Right forelimb (tissue), 1 donor: ENCODE data around the gene CTU1.

Experiments
- DNase-seq: peaks from one replicate; pipeline ENCODE4 v3.0.0-alpha.2; 2018

CTU1 gene

DNA sequence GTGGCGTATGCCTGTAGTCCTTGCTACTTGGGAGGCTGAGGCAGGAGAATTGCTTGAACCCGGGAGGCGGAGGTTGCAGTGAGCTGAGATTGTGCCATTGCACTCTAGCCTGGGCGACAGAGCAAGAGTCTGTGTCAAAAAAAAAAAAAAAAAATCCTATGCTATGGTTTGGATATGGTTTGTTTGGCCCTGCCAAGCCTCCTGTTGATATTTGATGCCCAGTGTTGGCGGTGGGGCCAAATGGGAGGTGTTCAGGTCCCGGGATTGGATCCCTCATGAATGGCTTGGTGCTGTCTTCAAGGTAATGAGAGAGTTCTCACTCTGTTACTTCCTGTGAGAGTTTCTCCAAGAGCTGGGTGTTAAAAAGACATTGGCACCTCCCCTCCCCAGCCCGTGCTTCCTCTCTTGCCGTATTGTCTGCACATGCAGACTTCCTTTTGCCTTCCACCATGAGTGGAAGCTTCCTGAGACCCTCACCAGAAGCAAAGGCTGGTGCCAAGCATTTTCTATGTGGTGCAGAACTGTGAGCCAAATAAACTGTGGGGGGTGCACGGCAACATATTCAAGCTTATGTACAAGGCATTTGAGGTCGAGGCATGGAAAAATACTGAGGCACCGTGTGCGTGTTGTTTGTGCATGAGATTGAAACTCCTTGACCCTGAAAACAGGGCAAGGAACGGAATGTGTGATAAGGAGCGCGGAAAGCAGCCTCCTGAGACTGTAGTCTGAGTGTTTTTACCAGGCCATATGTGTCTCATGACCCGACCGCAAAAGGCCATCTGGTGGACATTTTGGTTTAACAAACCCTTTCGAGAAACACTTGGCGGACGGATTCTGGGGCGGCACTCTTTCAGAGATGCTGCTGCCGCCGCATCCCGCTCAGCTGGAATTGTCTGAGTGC is 23.8 kb upstream of the CTU1 start:
- no peak for DNase-seq

DNA sequence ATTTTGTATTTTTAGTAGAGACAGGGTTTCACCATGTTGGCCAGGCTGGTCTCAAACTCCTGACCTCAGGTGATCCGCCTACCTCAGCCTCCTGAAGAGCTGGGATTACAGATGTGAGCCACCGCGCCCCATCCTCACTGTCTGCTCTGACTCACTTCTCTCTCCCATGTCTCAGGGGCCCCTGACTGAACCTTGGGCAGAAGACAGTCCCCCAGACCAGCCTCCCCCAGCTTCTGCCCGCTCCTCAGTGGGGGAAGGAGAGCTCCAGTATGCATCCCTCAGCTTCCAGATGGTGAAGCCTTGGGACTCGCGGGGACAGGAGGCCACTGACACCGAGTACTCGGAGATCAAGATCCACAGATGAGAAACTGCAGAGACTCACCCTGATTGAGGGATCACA is 21.5 kb upstream of the CTU1 start:
- no peak for DNase-seq

DNA sequence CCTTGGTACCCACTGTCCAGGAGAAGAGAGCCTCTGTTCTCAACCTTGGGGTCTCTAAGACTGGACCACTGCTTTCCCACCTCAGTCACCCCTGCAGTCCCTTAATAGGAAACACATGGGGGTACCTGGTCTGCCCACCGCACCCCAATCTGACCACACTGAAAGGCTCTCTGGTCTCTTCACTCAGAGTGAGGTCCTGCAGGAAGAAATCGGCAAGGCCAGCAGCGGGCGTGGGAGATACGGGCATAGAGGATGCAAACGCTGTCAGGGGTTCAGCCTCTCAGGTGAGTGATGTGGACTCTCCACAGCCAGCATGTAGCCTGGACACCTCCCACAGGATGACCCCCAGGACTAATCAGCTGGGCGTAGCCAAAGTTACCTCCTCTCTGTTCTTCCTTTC is 20.0 kb upstream of the CTU1 start:
- DNase-seq, result peak; percentile 19

DNA sequence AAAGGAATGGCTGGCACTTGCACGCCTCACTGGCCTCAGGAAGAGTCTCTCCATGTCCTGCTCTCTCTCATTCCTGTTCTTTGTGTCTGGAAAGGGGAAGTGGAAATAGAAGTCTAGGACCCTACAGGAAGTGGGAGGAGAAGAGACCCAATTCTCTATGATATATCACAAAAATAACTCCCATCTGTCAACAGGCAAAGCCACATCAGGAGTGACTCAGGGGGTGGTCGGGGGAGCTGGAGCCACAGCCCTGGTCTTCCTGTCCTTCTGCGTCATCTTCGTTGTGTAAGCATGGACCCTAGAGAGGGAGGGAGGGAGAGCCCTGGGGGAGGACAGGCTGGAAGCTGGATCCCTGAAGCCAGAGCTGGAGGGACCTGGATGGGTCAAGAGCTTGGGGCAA is 19.5 kb upstream of the CTU1 start:
- no peak for DNase-seq

DNA sequence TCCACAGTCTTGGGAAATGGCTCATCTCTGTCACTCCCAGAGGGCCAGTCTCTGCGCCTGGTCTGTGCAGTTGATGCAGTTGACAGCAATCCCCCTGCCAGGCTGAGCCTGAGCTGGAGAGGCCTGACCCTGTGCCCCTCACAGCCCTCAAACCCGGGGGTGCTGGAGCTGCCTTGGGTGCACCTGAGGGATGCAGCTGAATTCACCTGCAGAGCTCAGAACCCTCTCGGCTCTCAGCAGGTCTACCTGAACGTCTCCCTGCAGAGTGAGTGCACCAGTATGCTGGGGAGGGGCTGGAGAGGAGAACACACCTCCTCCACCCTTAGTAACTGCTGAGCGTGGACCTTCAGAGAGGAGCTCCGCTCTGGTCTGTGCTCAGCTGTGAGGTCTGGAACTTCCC is 18.8 kb upstream of the CTU1 start:
- no peak for DNase-seq

DNA sequence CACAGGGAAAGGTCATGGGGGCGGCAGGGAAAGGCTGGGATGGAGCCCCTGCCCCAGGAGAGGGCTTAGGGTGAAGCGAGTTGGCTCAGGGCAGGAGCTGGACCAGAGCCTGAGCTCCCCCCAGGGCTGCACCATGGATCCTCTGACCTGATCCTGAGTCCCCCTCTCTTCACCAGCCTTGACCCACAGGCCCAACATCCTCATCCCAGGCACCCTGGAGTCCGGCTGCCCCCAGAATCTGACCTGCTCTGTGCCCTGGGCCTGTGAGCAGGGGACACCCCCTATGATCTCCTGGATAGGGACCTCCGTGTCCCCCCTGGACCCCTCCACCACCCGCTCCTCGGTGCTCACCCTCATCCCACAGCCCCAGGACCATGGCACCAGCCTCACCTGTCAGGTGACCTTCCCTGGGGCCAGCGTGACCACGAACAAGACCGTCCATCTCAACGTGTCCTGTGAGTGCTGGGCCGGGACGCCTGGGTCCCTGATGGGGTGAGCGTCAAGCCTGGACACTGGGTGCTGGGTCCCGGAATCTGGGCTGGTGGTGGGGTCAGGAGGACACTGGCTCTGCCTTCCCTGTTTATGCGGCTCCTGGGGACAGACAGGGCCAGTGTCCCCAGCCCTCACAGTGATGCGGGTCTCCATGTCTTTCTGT is 17.3 kb upstream of the CTU1 start:
- no peak for DNase-seq

DNA sequence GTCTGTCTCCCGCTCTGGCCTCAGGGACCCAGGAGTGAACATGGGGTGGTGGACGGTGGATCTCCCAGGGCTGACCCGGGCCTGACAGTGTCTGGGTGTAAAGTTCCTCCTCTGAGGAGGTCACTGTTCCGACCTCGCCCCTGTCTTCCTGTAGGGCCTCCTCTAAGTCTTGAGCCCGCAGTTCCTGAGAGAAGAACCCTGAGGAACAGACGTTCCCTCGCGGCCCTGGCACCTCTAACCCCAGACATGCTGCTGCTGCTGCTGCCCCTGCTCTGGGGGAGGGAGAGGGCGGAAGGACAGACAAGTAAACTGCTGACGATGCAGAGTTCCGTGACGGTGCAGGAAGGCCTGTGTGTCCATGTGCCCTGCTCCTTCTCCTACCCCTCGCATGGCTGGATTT is 16.5 kb upstream of the CTU1 start, which contains the start of gene SIGLEC9:
Gene SIGLEC9 (plus strand): TSS at position 178 of the 400 bp plus-strand sequence. CDS start 69 bp downstream, at position 247.
- DNase-seq, result no peak

DNA sequence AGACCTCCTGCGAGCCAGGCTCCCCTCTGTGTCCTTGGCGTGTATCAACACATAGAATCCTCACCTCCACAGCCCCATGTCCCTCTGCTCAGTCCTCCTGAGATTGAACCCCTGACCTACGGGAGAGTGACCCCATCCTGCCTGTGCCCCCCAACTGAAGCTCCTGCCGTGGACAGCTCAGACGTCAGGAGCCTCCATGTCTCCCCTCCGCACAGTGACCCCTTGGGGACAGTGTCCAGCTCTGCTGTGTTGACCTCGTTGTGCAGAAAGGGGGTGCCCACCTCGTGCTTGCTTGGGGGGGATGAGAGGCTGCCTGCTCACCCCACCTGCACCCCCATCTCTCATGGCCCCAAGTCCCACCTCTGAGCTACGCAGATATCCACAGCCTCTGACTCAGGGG is 16.0 kb upstream of the CTU1 start:
- no peak for DNase-seq

DNA sequence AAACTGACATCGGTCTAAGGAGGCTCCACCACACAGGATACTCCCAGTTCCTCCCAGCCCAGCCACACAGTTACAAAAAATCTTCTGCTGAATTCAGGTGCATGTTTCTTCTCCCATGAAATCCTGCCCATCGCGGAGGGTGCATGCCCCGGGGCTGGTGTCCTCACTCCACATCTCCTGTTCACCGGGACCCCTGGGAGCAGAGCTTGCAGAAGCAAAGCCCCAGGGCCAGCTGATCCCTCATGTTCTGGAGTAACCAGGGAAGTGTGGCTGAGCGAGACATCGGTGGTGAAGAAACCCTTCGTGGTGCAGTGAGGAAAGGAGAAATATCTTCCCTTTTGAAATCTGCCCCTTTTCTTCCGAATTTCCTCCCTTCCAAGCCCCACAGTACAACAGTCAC is 15.6 kb upstream of the CTU1 start:
- DNase-seq, result no peak

DNA sequence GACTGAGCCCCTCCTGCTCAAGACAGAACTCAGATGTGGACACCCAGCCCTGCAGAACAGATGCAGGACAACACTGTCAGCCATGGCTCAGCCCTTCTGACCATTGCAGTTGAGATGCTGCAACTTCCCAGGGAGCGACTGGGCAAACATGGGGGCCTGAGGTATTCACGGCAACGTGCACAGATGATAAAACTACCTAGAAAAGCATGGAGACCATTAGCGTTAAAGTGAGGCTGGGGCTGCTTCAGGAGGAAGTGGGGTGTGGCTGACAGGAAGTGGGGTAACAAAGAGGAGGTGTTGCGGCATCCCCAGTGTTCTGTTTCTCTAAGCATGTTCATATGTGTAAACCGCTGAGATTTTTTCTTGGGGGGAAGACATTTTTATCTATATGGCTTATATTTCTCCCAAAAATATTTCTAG is 15.2 kb upstream of the CTU1 start:
- no peak for DNase-seq

DNA sequence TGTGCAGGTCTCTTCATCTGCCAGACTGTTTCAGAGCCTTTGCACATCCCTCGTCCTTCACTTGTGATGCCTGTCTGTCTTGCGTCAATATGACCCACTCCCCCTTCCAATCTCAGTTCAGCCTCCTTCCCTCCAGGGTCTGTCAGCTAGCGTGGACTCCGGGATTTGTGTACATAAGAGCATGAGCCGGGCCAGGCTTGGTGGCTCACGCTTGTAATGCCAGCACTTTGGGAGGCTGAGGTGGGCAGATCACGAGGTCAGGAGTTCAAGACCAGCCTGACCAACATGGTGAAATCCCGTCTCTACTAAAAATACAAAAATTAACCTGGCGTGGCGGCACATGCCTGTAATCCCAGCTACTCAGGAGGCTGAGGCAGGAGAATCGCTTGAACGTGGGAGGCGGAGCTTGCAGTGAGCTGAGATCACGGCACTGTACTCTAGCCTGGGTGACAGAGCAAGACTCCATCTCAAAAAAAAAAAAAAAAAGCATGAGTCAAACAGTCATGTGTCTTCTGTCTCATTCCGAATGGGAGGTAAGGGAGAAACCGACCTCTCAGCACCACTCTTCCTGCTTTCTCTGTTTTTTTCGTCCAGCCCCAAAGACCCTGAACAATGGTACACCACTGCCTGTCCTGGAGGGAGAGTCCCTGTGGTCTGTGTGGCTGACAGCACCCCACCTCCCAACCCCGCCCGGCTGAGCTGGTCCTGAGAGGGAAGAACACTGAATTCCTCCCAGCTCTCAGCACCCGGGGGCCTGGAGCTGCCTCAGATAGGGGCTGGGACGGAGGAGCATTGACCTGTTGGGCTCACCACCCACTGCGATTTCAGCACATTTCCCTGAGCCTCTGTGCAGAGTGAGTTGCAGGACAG is 14.1 kb upstream of the CTU1 start:
- DNase-seq, result no peak

DNA sequence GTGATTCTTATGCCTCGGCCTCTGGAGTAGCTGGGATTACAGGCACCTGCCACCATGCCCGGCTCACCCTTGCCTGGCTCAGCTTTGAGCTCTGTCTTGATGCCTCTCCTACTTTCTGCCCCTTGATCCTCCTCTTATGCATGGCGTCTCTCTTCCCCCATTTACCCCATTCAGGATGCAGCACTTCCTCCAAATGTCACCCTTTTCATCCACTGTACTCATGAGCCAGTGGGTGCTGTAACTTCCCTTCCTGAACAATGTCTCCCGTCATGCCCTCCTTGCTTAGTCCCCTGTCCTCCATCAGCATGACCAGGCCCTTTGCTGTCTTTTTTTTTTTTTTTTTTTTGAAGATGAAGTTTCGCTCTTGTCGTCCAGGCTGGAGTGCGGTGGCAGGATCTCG is 13.0 kb upstream of the CTU1 start:
- DNase-seq, result no peak

DNA sequence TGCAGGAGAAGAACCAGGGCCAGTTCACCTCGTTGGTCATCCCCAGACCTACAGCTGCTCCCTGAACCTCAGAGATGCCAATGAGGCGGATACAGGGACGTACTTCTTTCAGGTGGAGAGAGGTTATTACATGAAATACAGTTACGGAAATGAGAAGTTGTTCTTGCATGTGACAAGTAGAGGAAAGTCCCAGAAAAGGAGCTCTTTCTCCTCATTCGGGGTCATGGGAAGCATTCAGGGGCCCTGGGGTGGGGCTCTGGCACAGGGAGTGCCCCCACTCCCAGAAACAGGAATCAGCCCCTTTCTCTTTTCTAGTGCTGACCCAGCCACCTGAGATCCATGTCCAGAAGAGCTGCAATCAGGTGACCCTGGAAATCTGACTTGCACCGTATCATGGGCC is 12.0 kb upstream of the CTU1 start:
- no peak for DNase-seq

DNA sequence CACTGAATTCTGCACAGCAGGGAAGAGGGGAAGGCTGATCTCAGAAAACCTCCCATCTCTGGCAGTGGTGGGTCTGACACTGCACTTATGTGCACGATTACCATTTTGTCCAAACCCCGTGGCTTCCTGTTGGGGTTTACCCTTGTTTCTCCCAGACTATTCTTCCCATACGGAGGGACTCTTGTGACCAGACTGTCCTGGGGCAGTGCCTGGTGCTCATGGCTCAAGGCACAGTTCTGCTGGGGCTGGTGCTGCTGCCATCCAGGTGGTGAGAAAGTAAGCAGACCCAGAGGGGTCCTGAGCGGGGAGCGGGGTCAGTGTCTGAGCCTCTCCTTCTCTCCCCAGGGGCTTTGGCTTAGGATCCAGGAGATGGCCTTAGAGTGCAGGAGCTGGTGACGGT is 11.4 kb upstream of the CTU1 start:
- DNase-seq, result no peak

DNA sequence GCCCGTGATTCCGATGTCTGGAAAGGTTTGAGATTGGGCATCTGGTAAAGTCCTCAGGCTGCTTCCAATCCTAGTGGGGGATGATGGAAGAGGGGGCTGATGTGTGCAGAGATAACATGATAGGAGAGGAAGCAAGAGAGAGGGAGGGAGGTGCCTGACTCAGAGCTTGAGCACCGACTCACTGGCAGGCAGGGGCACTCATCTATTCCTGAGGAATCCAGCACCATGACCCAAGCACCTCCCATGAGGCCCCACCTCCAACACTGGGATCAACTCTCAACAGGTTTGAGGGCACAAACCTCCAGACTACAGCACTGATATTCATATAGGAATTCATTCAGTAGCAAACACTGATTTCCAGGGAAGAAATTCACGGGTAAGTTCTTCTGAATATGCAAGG is 10.9 kb upstream of the CTU1 start:
- DNase-seq, result no peak

DNA sequence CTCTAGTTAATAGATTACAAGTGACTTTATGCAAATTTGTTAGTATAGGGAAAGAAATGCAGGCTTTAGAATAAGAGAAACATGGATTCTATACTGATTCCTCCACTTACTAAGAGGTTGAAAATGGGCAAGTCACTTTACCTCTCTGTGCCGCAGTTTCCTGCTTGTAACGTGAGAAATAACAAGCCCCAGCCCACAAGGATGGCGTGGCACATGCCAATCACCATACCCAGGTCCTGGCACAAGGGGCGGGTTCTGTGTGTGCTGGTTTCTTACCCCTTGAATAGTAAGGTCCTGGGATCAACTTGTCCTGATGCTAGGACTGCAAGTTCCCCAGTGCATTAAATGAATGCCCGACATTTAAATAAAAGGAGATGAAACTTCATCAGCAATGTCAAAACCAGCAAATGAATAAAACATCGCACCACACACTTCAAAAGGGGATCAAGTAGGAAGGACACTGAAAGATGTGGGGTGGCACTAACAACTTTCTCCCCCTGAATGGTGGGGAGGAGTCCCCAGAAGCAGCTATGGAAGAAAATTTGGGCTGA is 8.6 kb upstream of the CTU1 start:
- DNase-seq, result no peak

DNA sequence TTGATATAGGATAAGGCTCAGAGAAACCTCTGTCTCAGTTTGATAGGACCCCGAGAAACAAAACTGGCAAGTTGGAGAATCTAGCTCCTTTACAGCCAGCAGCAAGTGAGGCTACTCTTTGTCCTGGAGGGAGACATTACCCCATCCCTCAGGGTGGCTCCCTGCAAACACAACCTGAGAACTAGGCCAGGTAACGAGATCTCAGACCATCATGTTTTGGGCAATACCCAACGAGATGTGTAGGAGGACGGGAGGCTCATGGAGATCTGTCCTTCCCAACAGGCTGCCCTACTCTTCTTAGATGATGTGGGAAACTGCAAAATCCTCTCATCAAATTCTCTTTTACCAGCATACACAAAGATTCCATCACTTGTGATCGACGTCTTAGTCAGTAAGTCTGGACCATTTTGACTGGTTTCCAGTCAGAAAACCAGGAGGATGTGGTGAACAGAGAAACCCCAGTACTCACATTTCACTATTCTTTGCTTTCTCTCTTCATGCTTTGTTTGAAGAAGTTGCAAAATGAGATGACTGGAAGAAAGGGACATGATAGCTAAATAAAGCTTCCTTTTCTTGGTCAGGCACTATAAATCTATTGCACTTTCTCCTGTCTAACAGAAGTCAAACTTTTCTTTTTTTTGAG is 6.0 kb upstream of the CTU1 start:
- DNase-seq, result no peak

DNA sequence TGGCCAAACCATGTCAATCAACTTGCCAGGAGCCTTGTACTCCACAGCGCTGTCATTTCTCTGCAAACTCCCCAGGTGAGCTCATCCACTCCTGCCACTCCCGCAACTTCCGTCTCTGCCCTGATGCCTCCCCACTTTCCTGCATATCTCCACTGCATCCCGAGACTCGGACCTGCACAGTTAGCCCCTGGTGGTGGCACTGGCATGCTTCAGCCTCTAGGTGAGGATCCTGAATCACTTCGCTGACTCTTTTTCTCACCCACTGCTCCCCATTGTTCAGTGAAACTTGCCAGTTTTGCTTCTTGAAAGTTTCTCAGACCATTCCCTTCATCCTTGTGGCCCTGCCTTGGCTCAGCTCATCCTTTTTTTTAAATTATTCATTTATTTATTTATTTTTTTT is 3.4 kb upstream of the CTU1 start:
- no peak for DNase-seq

DNA sequence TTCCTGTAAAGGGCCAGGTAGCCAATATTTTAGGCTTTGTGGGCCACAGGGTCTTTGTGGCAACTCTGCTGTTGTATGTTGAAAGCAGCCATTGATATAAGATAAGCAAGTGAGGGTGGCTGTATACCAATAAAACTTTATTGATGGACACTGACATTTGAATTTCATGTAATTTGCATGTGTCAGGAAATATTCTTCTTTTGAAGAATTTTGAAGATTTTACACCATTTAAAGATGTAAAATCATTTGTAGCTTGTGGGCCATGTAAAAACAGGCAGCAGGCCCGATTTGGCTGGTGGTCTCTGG is 2.4 kb upstream of the CTU1 start:
- no peak for DNase-seq

DNA sequence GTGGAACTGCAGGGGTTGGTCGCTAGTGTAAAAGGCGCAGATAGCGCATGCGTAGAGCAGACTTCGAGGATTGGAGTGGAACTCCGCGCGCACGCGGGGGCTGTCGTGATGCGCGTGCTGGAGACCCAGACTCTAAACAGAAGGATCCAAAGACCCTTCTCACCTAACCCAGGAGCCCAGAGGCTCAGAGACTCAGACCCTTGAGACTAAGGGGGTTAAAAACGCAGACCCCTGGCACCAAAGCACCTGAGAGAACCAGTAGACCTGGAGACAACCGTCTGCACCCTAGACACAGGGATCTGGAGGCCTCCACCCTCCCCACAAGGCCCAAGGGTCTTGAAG is 567 bp upstream of the CTU1 start:
- no peak for DNase-seq

DNA sequence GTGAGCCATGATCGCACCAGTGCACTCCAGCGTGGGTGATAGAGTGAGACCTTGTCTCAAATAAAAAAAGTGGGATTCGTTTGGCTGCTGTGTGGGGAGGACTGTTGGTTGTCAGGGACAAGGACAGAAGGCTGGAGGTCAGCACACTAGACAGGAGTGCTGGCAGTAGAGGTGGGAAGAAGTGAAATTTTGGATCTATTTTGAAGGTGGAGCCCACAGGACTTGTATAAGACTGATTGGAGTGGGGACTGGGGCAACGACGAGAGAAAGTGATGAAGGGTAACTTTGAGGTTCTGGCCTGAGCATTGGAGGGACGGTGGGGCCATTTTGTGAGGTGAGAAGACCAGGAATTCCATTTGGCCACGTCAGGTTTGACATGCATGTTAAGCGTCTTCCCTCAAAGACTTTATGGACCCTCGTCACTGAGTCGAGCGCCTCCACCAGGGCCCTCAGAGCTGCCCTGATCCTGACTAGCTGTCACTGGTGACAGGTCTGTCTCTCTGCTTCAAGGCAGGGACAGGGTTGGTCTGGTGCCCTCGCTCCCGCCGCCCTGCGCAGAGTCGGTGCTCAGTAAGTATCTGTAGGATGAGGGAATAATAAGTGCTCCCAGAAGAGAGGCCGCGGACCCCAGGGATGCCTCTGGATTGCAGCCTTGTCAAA is 673 bp downstream of the CTU1 start:
- no peak for DNase-seq

DNA sequence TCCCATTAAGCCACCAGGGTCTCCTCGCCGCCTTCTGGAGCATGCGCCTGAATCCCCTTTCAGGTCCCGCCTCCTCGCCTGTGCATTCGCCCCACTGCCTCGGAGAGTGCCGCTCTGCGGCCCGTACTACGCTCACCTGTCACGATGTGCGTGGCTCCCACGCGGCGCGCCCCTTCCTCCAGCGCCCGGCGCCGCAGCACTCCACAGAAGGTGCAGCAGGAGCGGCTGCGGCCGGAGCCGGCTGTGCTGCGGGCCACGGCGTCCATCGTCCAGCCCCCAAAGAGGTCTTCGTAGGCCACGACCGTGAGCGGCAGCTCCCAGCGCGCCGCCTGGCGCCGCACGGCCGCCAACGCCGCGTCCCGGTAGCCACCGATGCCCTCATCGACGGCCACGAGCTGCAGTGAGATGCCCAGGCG is 4.3 kb downstream of the CTU1 start:
- DNase-seq, result peak; percentile 50
